Neural cell (in vitro differentiated cells): Measurements from ENCODE around the gene ZBTB8A. TPM values are rescaled to one million over a fixed set of nuclear protein-coding genes. Genes with fewer than 3 reads are reported as not detected.
A peak's percentile ranks its signal among the peaks of the same experiment; 100 is the strongest.
"Not testable (repeated sequence)": the region's sequence is repeated elsewhere in the genome, so short reads cannot be mapped to it uniquely, and the experiment has no call there.

Source experiments
- H2AFZ ChIP-seq: fragments of 200-600, 300-800 bp; sonication (generic), shearing (Covaris generic); 2 replicates; pipeline ENCODE4 v1.6.0; 2014; ENCODE audit warnings: low read depth, mild to moderate bottlenecking, antibody characterized with exemption, low read length, moderate library complexity
- H3F3A ChIP-seq: fragments of 200-600 bp; shearing (Covaris generic); 2 replicates; pipeline ENCODE4 v1.6.1; 2016; ENCODE audit warnings: mild to moderate bottlenecking, moderate library complexity, mixed read lengths, antibody characterized with exemption, low read length; ENCODE audit not compliant: insufficient read depth, poor library complexity, severe bottlenecking
- H3K27ac ChIP-seq: fragments of 200-600, 300-800 bp; sonication (generic), shearing (Covaris generic); 2 replicates; pipeline ENCODE4 v1.5.1; 2014; ENCODE audit warnings: mild to moderate bottlenecking, low read length, moderate library complexity
- H3K27me3 ChIP-seq: fragments of 300-800, 200-600 bp; sonication (generic), shearing (Covaris generic); 2 replicates; pipeline ENCODE4 v1.6.0; 2014; ENCODE audit warnings: mild to moderate bottlenecking, low read depth, low read length, moderate library complexity; ENCODE audit not compliant: insufficient read depth
- H3K36me3 ChIP-seq: fragments of 300-800, 200-600 bp; sonication (generic), shearing (Covaris generic); 2 replicates; pipeline ENCODE4 v1.5.1; 2014; ENCODE audit warnings: mild to moderate bottlenecking, antibody characterized with exemption, low read length, moderate library complexity; ENCODE audit not compliant: insufficient read depth
- H3K4me2 ChIP-seq: fragments of 300-800, 200-600 bp; sonication (generic), shearing (Covaris generic); 2 replicates; pipeline ENCODE4 v1.6.0; 2014; ENCODE audit warnings: mild to moderate bottlenecking, low read length
- H3K4me3 ChIP-seq: fragments of 300-800, 200-600 bp; sonication (generic), shearing (Covaris generic); 2 replicates; pipeline ENCODE4 v1.5.1; 2014; ENCODE audit warnings: mild to moderate bottlenecking, low read length, moderate library complexity
- H3K79me2 ChIP-seq: fragments of 200-600 bp; shearing (Covaris generic); replicated peaks from 2 replicates; pipeline ENCODE4 v1.6.0; 2014; ENCODE audit warnings: mild to moderate bottlenecking, low read length, moderate library complexity; ENCODE audit not compliant: insufficient read depth
- H3K9ac ChIP-seq: fragments of 300-800, 200-600 bp; sonication (generic), shearing (Covaris generic); 2 replicates; pipeline ENCODE4 v1.6.1; 2016; ENCODE audit warnings: mild to moderate bottlenecking, low read length, mixed read lengths
- H3K9me2 ChIP-seq: fragments of 200-600 bp; shearing (Covaris generic); 2 replicates; pipeline ENCODE4 v1.6.1; 2016; ENCODE audit warnings: mild to moderate bottlenecking, low read length, mixed read lengths; ENCODE audit not compliant: insufficient read depth
- H3K9me3 ChIP-seq: fragments of 200-600, 300-800 bp; sonication (generic), shearing (Covaris generic); 2 replicates; pipeline ENCODE4 v1.6.1; 2016; ENCODE audit warnings: mild to moderate bottlenecking, mixed run types, low read length, moderate library complexity, mixed read lengths
- H4K20me1 ChIP-seq: fragments of 200-600 bp; shearing (Covaris generic); 2 replicates; pipeline ENCODE4 v1.6.1; 2016; ENCODE audit warnings: mild to moderate bottlenecking, mixed run types; ENCODE audit not compliant: insufficient read depth
- EP300 ChIP-seq: fragments of 450-650 bp; conservative IDR thresholded peaks from 2 replicates; pipeline ENCODE4 v1.6.1; 2014; ENCODE audit warnings: antibody characterized with exemption, mild to moderate bottlenecking, moderate library complexity; ENCODE audit not compliant: poor library complexity, severe bottlenecking
- EZH2 ChIP-seq: fragments of 200-600, 300-800 bp; shearing (Covaris generic), sonication (generic); IDR thresholded peaks from 2 replicates; pipeline ENCODE4 v1.6.1; 2014; ENCODE audit warnings: antibody characterized with exemption, low read length, borderline replicate concordance, mild to moderate bottlenecking; ENCODE audit not compliant: insufficient read depth, poor library complexity, severe bottlenecking
- MXI1 ChIP-seq: fragments of 450-650 bp; conservative IDR thresholded peaks from 2 replicates; pipeline ENCODE4 v1.6.1; 2014; ENCODE audit warnings: antibody characterized with exemption, mild to moderate bottlenecking; ENCODE audit not compliant: poor library complexity, severe bottlenecking
- POLR2AphosphoS5 ChIP-seq: IDR thresholded peaks from 2 replicates; pipeline ENCODE4 v1.6.1; 2012
- RAD21 ChIP-seq: fragments of 450-650 bp; conservative IDR thresholded peaks from 2 replicates; pipeline ENCODE4 v1.6.1; 2014; ENCODE audit warnings: antibody characterized with exemption, mild to moderate bottlenecking, moderate library complexity
- SMC3 ChIP-seq: fragments of 450-650 bp; conservative IDR thresholded peaks from 2 replicates; pipeline ENCODE4 v1.6.1; 2014; ENCODE audit warnings: antibody characterized with exemption, mild to moderate bottlenecking, moderate library complexity; ENCODE audit not compliant: poor library complexity
- TAF1 ChIP-seq: IDR thresholded peaks from 2 replicates; pipeline ENCODE4 v1.6.1; 2012; ENCODE audit warnings: low read depth
- polyA plus RNA-seq: library from polyadenylated mRNA; depleted of rRNA; stranded (reverse); fragments of >200 nt; gene quantifications from 2 replicates; pipeline ENCODE4 v1.2.3, GENCODE V29; 2014
- TF ChIP-seq, protein P1 (sequence below): fragments of 450-650 bp; IDR thresholded peaks from 2 replicates; pipeline ENCODE4 v1.5.1; 2014; ENCODE audit warnings: antibody characterized with exemption, mild to moderate bottlenecking, moderate library complexity; ENCODE audit not compliant: poor library complexity, severe bottlenecking
- TF ChIP-seq, protein P2 (sequence below): IDR thresholded peaks from 2 replicates; pipeline ENCODE4 v1.6.1; 2012; ENCODE audit warnings: borderline replicate concordance

Gene ZBTB8A
- polyA plus RNA-seq, 1 donor from 2014 or later, result 10.1 TPM

DNA sequence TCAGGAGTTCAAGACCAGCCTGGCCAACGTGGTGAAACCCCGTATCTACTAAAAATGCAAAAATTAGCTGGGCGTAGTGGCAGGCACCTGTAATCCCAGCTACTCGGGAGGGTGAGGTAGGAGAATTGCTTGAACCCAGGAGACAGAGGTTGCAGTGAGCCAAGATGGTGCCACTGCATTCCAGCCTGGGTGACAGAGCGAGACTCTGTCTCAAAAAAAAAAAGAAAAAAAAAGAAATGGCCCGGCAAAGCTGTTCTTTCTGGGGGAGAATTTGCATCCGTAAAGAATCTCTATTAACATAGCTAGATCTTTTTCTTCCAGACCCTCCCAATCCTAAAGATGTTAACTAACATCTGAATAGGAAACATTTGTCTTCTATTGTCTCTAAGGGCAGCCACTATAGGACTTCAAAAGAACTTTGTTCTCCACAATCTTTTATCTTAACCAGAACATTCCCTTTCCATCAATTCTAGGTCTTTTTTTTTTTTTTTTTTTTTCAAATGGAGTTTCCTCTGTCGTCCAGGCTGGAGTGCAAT lies 103.1 kb downstream of the ZBTB8A start:
- H3K27ac ChIP-seq, H3K36me3 ChIP-seq, H3K9me2 ChIP-seq, H3K9ac ChIP-seq, H3F3A ChIP-seq, H4K20me1 ChIP-seq, H2AFZ ChIP-seq, H3K4me2 ChIP-seq, H3K27me3 ChIP-seq, H3K4me3 ChIP-seq, H3K9me3 ChIP-seq: not testable (repeated sequence)
- H3K79me2 ChIP-seq, result peaks cover 14% of the 10 kb centered on the region

DNA sequence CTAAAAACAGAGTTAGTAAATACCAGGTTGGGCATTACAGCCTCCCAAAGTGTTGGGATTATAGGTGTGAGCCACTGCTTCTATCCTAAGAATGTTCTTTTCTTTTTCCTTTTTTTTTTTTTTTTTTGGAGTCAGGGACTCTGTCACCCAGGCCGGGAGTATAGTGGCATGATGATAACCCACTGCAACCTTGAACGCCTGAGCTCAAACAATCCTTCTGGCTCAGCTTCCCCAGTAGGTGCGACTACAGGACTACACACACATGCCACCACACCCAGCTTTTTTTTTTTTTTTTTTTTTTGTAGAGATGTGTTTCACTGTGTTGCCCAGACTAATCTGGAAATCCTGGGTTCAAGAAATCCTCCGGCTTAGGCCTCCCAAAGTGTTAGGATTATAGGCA lies 105.2 kb downstream of the ZBTB8A start:
- H3K27ac ChIP-seq, result no peak overlapping the region
- peaks cover 31% of the 10 kb centered on the region for H3K79me2 ChIP-seq
- H3K4me3 ChIP-seq, result no peak overlapping the region
- TF ChIP-seq, protein P1, sequence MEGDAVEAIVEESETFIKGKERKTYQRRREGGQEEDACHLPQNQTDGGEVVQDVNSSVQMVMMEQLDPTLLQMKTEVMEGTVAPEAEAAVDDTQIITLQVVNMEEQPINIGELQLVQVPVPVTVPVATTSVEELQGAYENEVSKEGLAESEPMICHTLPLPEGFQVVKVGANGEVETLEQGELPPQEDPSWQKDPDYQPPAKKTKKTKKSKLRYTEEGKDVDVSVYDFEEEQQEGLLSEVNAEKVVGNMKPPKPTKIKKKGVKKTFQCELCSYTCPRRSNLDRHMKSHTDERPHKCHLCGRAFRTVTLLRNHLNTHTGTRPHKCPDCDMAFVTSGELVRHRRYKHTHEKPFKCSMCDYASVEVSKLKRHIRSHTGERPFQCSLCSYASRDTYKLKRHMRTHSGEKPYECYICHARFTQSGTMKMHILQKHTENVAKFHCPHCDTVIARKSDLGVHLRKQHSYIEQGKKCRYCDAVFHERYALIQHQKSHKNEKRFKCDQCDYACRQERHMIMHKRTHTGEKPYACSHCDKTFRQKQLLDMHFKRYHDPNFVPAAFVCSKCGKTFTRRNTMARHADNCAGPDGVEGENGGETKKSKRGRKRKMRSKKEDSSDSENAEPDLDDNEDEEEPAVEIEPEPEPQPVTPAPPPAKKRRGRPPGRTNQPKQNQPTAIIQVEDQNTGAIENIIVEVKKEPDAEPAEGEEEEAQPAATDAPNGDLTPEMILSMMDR, result no peak
- TF ChIP-seq EP300, result no peak
- TF ChIP-seq RAD21, result no peak
- TF ChIP-seq TAF1, result no peak
- no peak for TF ChIP-seq EZH2
- H3K4me2 ChIP-seq, result no peak overlapping the region
- no peaks in the 10 kb centered on the region for H3K9me2 ChIP-seq
- H2AFZ ChIP-seq, result no peak overlapping the region
- H3K36me3 ChIP-seq, result no peaks in the 10 kb centered on the region
- no peaks in the 10 kb centered on the region for H3F3A ChIP-seq
- H3K27me3 ChIP-seq, result no peaks in the 10 kb centered on the region
- H3K9me3 ChIP-seq, result no peaks in the 10 kb centered on the region
- no peaks in the 10 kb centered on the region for H4K20me1 ChIP-seq
- no peak overlapping the region for H3K9ac ChIP-seq

DNA sequence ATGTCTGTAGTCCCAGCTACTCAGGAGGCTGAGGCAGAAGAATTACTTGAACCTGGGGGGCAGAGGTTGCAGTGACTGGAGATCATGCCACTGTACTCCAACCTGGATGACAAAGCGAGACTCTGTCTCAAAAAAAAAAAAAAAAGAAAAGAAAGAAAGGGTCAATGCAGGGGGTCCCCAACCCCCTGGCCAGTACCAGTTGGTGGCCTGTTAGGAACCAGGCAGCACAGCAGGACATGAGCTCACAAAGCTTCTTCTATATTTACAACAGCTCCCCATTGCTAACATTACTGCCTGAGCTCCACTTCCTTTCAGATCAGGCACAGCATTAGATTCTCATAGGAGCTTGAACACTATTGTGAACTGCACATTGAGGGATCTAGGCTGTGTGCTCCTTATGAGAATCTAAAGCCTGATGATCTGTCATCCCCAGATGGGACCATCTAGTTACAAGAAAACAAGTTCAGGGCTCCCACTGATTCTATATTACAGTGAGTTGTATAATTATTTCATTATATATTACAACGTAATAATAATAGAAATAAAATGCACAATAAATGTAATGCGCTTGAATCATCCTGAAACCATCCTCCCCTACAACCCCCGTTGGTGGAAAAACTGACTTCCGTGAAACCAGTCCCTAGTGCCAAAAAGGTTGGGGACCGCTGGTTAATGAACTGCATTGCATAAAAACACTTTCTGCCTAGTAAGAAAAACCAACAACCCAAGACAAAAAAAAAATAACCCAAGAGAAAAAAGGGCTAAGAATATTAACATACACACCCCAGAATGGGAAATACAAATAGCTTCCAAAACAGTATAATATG lies 108.3 kb downstream of the ZBTB8A start:
- Histone ChIP-seq H4K20me1 (no peaks in the 10 kb centered on the region), H3K27me3 (no peaks in the 10 kb centered on the region), H3K4me2 (no peak overlapping the region), H3K4me3 (peak overlapping the region; percentile 15), H3K9me3 (no peaks in the 10 kb centered on the region), H3K9ac (no peak overlapping the region), H3K36me3 (no peaks in the 10 kb centered on the region), H3F3A (peaks cover 4% of the 10 kb centered on the region), H2AFZ (no peak overlapping the region), H3K9me2 (no peaks in the 10 kb centered on the region), H3K27ac (no peak overlapping the region), H3K79me2 (peaks cover 46% of the 10 kb centered on the region)
- no peak for TF ChIP-seq MXI1
- TF ChIP-seq SMC3, result no peak
- TF ChIP-seq, protein P2, sequence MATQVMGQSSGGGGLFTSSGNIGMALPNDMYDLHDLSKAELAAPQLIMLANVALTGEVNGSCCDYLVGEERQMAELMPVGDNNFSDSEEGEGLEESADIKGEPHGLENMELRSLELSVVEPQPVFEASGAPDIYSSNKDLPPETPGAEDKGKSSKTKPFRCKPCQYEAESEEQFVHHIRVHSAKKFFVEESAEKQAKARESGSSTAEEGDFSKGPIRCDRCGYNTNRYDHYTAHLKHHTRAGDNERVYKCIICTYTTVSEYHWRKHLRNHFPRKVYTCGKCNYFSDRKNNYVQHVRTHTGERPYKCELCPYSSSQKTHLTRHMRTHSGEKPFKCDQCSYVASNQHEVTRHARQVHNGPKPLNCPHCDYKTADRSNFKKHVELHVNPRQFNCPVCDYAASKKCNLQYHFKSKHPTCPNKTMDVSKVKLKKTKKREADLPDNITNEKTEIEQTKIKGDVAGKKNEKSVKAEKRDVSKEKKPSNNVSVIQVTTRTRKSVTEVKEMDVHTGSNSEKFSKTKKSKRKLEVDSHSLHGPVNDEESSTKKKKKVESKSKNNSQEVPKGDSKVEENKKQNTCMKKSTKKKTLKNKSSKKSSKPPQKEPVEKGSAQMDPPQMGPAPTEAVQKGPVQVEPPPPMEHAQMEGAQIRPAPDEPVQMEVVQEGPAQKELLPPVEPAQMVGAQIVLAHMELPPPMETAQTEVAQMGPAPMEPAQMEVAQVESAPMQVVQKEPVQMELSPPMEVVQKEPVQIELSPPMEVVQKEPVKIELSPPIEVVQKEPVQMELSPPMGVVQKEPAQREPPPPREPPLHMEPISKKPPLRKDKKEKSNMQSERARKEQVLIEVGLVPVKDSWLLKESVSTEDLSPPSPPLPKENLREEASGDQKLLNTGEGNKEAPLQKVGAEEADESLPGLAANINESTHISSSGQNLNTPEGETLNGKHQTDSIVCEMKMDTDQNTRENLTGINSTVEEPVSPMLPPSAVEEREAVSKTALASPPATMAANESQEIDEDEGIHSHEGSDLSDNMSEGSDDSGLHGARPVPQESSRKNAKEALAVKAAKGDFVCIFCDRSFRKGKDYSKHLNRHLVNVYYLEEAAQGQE, result no peak
- TF ChIP-seq RAD21, result no peak
- TF ChIP-seq EZH2, result no peak
- TF ChIP-seq, protein P1, result no peak
- TF ChIP-seq POLR2AphosphoS5, result no peak
- no peak for TF ChIP-seq TAF1
- no peak for TF ChIP-seq EP300
